CD4-positive, CD25-positive, alpha-beta regulatory T cell (primary cell): Measurements from ENCODE around the gene TMEM30A. TPM values are rescaled to one million over a fixed set of nuclear protein-coding genes. Genes with fewer than 3 reads are reported as not detected.

Experiments
- ATAC-seq, 2 donors: fragments of 150-1000 bp; cut with Tn5 transposase; one replicate each; pipeline ENCODE4 v1.10.0; 2021; ENCODE audit warnings: low read depth in 2 of 2, moderate number of reproducible peaks in 2 of 2, moderate library complexity in 1 of 2
- DNase-seq, 3 donors: peaks; one replicate each; pipeline versions ENCODE4 v3.0.0 to v3.0.0-alpha.2; 2012 to 2022; ENCODE audit warnings: mixed read lengths in 1 of 3
- H3K27ac ChIP-seq: one replicate; pipeline ENCODE4 v1.7.0; 2013; ENCODE audit warnings: mild to moderate bottlenecking, low read length; ENCODE audit not compliant: insufficient read depth, poor library complexity, severe bottlenecking
- H3K27me3 ChIP-seq: one replicate; pipeline ENCODE4 v1.7.0; 2013; ENCODE audit warnings: low read length; ENCODE audit not compliant: control insufficient read depth, insufficient read depth
- H3K36me3 ChIP-seq: one replicate; pipeline ENCODE4 v1.7.0; 2013; ENCODE audit warnings: mild to moderate bottlenecking, low read length, moderate library complexity; ENCODE audit not compliant: control insufficient read depth, insufficient read depth
- H3K4me1 ChIP-seq: 2 replicates; pipeline ENCODE4 v1.7.0; 2013; ENCODE audit warnings: mild to moderate bottlenecking, low read length; ENCODE audit not compliant: insufficient read depth, control insufficient read depth, poor library complexity, severe bottlenecking
- H3K4me3 ChIP-seq: one replicate; pipeline ENCODE4 v1.7.0; 2013; ENCODE audit warnings: low read depth, mild to moderate bottlenecking, low read length, moderate library complexity
- H3K9me3 ChIP-seq, 2 experiments: 1 replicate in 1 of 2; 2 replicates in 1 of 2; pipeline ENCODE4 v1.7.0; 2013; ENCODE audit warnings: low read length in 2 of 2, mild to moderate bottlenecking in 1 of 2, moderate library complexity in 1 of 2; ENCODE audit not compliant: control insufficient read depth in 2 of 2
- H3K27ac Mint-ChIP-seq, 3 donors: one replicate each; pipeline ENCODE4 v1.8.0; 2020 to 2022; ENCODE audit warnings: mild to moderate bottlenecking in 3 of 3, mixed read lengths in 3 of 3, moderate library complexity in 2 of 3
- H3K27me3 Mint-ChIP-seq: one replicate; pipeline ENCODE4 v1.8.0; 2022; ENCODE audit warnings: mild to moderate bottlenecking, mixed read lengths
- H3K36me3 Mint-ChIP-seq: one replicate; pipeline ENCODE4 v1.8.0; 2020; ENCODE audit warnings: mixed read lengths
- H3K4me1 Mint-ChIP-seq, 4 donors: one replicate each; pipeline ENCODE4 v1.8.0; 2020 to 2022; ENCODE audit warnings: mixed read lengths in 4 of 4, mild to moderate bottlenecking in 1 of 4
- H3K4me3 Mint-ChIP-seq, 4 donors: one replicate each; pipeline ENCODE4 v1.8.0; 2020 to 2022; ENCODE audit warnings: mild to moderate bottlenecking in 4 of 4, mixed read lengths in 4 of 4, moderate library complexity in 3 of 4
- H3K9me3 Mint-ChIP-seq, 7 donors: one replicate each; pipeline ENCODE4 v1.8.0; 2020 to 2022; ENCODE audit warnings: mixed read lengths in 7 of 7, mild to moderate bottlenecking in 3 of 7, moderate library complexity in 2 of 7
- polyA plus RNA-seq, 4 donors: library from polyadenylated mRNA; unstranded; fragments of 300-500 nt; fragmentation: Illumina TruSeq; gene quantifications; one replicate each; pipeline ENCODE4 v1.2.3, GENCODE V29; 2021
- total RNA-seq: library from RNA; stranded (reverse); gene quantifications from one replicate; pipeline ENCODE4 v1.2.3, GENCODE V29; 2022

TMEM30A gene
- total RNA-seq (32.5 TPM), polyA plus RNA-seq (10 to 100 TPM; 34.4 to 45.5 (median 41.5) TPM)

GRCh38 chr6:75284632-75285282 is at the start of gene TMEM30A:
TMEM30A (minus strand) TSS chr6:75284792; CDS start chr6:75284638, 154 bp downstream.
- ATAC-seq, result peak; percentile 91 to 92
- Histone ChIP-seq H3K36me3 (no peaks in the 10 kb centered on the region), H3K27ac (peak within 1 kb of the TSS; percentile 80), H3K27me3 (no peaks in the 10 kb centered on the region), H3K4me3 (peak within 1 kb of the TSS; percentile 98), H3K9me3 (no peaks in the 10 kb centered on the region), H3K4me1 (peaks cover 38% of the 10 kb centered on the region)
- Mint-ChIP-seq H3K27me3 (no peaks in the 10 kb centered on the region), H3K27ac (no peak within 1 kb of the TSS), H3K4me3 (no peak within 1 kb of the TSS), H3K36me3 (no peaks in the 10 kb centered on the region), H3K4me1 (peaks cover 11 to 54% (median 26%) of the 10 kb centered on the region in 4 donors), H3K9me3 (no peaks in the 10 kb centered on the region)
- DNase-seq, result peak; percentile 95 to 100 (median 96)

- Histone ChIP-seq H3K27me3 (peaks cover 8% of the 10 kb centered on the region), H3K4me3 (no peak overlapping the region), H3K4me1 (no peaks in the 10 kb centered on the region), H3K9me3 (no peaks in the 10 kb centered on the region), H3K36me3 (no peaks in the 10 kb centered on the region), H3K27ac (no peak overlapping the region)
- ATAC-seq (no peak), DNase-seq (no peak)
- H3K27me3 Mint-ChIP-seq, result peaks cover 14% of the 10 kb centered on the region
- H3K36me3 Mint-ChIP-seq, result no peaks in the 10 kb centered on the region
- no peaks in the 10 kb centered on the region for H3K4me1 Mint-ChIP-seq
- H3K27ac Mint-ChIP-seq, result no peak overlapping the region
- peaks cover 0 to 1% (median 0%) of the 10 kb centered on the region in 7 donors for H3K9me3 Mint-ChIP-seq
- H3K4me3 Mint-ChIP-seq, result no peak overlapping the region
Observed at GRCh38 chr6:75333676-75334200, 49.1 kb upstream of the TMEM30A start.

- Mint-ChIP-seq H3K9me3 (peaks cover 0 to 2% (median 0%) of the 10 kb centered on the region in 7 donors), H3K36me3 (no peaks in the 10 kb centered on the region), H3K4me3 (no peak overlapping the region), H3K4me1 (no peaks in the 10 kb centered on the region), H3K27ac (no peak overlapping the region), H3K27me3 (peaks cover 19% of the 10 kb centered on the region)
- Histone ChIP-seq H3K4me1 (no peaks in the 10 kb centered on the region), H3K9me3 (no peaks in the 10 kb centered on the region), H3K27ac (no peak overlapping the region), H3K36me3 (no peaks in the 10 kb centered on the region), H3K27me3 (peaks cover 8% of the 10 kb centered on the region), H3K4me3 (no peak overlapping the region)
- no peak for DNase-seq
- ATAC-seq, result no peak
Observed at GRCh38 chr6:75331151-75331550, 46.6 kb upstream of the TMEM30A start.

- Mint-ChIP-seq H3K36me3 (no peaks in the 10 kb centered on the region), H3K4me3 (no peak overlapping the region), H3K9me3 (peaks cover 0 to 7% (median 0%) of the 10 kb centered on the region in 7 donors), H3K27me3 (peaks cover 14% of the 10 kb centered on the region), H3K4me1 (no peaks in the 10 kb centered on the region), H3K27ac (no peak overlapping the region)
- ATAC-seq (no peak), DNase-seq (no peak)
- Histone ChIP-seq H3K4me3 (no peak overlapping the region), H3K27ac (no peak overlapping the region), H3K4me1 (no peaks in the 10 kb centered on the region), H3K9me3 (no peaks in the 10 kb centered on the region), H3K36me3 (no peaks in the 10 kb centered on the region), H3K27me3 (peaks cover 8% of the 10 kb centered on the region)
Observed at GRCh38 chr6:75329703-75330102, 45.1 kb upstream of the TMEM30A start.

- Mint-ChIP-seq H3K4me3 (no peak overlapping the region), H3K27me3 (peaks cover 12% of the 10 kb centered on the region), H3K4me1 (no peaks in the 10 kb centered on the region), H3K36me3 (no peaks in the 10 kb centered on the region), H3K27ac (no peak overlapping the region), H3K9me3 (peaks cover 0 to 7% (median 0%) of the 10 kb centered on the region in 7 donors)
- H3K27me3 ChIP-seq, result peaks cover 8% of the 10 kb centered on the region
- H3K27ac ChIP-seq, result no peak overlapping the region
- ATAC-seq, result no peak
- no peaks in the 10 kb centered on the region for H3K4me1 ChIP-seq
- DNase-seq, result no peak
- H3K4me3 ChIP-seq, result no peak overlapping the region
- no peaks in the 10 kb centered on the region for H3K36me3 ChIP-seq
- H3K9me3 ChIP-seq, result no peaks in the 10 kb centered on the region
Observed at GRCh38 chr6:75327807-75328206, 43.2 kb upstream of the TMEM30A start.

- Histone ChIP-seq H3K9me3 (no peaks in the 10 kb centered on the region), H3K27ac (no peak overlapping the region), H3K4me3 (no peak overlapping the region), H3K4me1 (no peaks in the 10 kb centered on the region), H3K27me3 (peaks cover 4% of the 10 kb centered on the region), H3K36me3 (no peaks in the 10 kb centered on the region)
- H3K36me3 Mint-ChIP-seq, result no peaks in the 10 kb centered on the region
- H3K4me3 Mint-ChIP-seq, result no peak overlapping the region
- H3K27ac Mint-ChIP-seq, result peak overlapping the region in 1 of 3 donors; percentile 1
- H3K4me1 Mint-ChIP-seq, result no peaks in the 10 kb centered on the region
- no peak for DNase-seq
- H3K27me3 Mint-ChIP-seq, result peaks cover 17% of the 10 kb centered on the region
- H3K9me3 Mint-ChIP-seq, result peaks cover 0 to 9% (median 0%) of the 10 kb centered on the region in 7 donors
- no peak for ATAC-seq
Observed at GRCh38 chr6:75326557-75327258, 42.1 kb upstream of the TMEM30A start.

GRCh38 chr6:75318900-75319299 is 34.3 kb upstream of the TMEM30A start:
- ATAC-seq (no peak), DNase-seq (no peak)
- H3K4me3 Mint-ChIP-seq, result no peak overlapping the region
- peaks cover 21% of the 10 kb centered on the region for H3K27me3 Mint-ChIP-seq
- no peaks in the 10 kb centered on the region for H3K4me1 ChIP-seq
- H3K9me3 ChIP-seq, result no peaks in the 10 kb centered on the region
- H3K27me3 ChIP-seq, result peaks cover 2% of the 10 kb centered on the region
- no peak overlapping the region for H3K4me3 ChIP-seq
- no peak overlapping the region for H3K27ac Mint-ChIP-seq
- H3K4me1 Mint-ChIP-seq, result peaks cover 0 to 8% (median 0%) of the 10 kb centered on the region in 4 donors
- H3K36me3 ChIP-seq, result no peaks in the 10 kb centered on the region
- H3K27ac ChIP-seq, result no peak overlapping the region
- peaks cover 0 to 2% (median 0%) of the 10 kb centered on the region in 7 donors for H3K9me3 Mint-ChIP-seq
- no peaks in the 10 kb centered on the region for H3K36me3 Mint-ChIP-seq
